Activated CD4-positive, CD25-positive, alpha-beta regulatory T cell (primary cell): ENCODE results near the gene EFCAB13.

Experiments used
- DNase-seq, 4 experiments: peaks; one replicate each; lab custom pipeline; 2025; lab: John Stamatoyannopoulos, UW

EFCAB13 gene

GRCh38 chr17:47323382-47324223 lies at the start of gene EFCAB13:
EFCAB13 (plus strand) TSS chr17:47323955; CDS start chr17:47328354, 4,399 bp downstream.
- DNase-seq: peak; percentile 45 to 67 (median 56)

DNA sequence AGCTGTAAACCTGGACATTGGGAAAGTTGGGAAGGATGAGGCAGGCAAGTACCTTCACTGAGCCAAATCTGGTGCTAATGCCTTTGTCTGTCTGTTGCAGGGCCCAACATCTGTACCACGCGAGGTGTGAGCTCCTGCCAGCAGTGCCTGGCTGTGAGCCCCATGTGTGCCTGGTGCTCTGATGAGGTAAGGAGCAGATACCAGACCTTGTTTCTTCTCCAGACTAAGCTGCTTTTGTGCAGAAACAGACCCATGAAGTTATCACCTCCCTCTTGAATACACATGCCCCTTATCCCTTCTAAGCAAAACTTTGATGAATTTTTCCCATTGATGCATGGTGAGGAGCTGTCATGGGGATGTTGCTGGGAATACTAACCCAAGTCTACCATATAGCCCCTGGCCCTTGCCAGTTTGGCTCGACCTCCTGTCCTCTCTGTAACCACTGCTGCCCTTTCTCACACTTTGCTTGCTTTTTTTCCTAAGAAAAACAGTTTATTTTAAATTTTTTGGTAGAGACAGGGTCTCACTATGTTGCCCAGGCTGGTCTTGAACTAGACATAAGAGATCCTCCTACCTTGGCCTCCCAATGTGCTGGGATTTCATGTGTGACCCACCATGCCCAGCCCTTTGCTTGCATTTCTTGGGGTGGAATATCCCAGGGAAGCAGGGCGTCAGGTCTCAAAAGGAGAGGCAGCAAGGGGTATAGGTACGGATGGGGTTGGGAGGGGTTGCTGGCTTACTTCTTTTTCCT lies 49.3 kb upstream of the EFCAB13 start:
- no peak for DNase-seq

- DNase-seq: no peak
Measured at GRCh38 chr17:47275245-47275984, 48.3 kb upstream of the EFCAB13 start.

GRCh38 chr17:47276444-47276843 lies 47.3 kb upstream of the EFCAB13 start:
- no peak for DNase-seq

DNA sequence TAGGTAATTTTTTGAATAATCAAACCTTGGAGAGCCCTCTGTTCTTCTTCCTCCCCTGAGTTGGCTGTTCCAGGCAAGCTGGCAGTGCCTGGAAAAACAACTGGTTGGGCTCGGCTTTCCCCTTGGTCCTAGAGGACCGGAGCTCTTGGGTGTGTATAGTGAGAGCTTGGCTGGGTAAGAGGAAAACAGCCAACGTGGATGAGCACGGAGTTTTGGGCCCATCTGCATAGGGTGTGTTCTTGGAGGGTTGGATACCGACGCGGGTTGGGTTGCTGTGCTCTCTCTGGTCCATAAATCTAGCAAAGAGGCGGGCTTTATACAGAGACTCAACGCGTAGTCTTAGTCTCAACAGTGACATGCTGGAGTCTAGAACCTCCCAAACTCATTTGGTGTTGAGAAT lies 46.9 kb upstream of the EFCAB13 start:
- no peak for DNase-seq

GRCh38 chr17:47277921-47278320 lies 45.8 kb upstream of the EFCAB13 start:
- no peak for DNase-seq

DNA sequence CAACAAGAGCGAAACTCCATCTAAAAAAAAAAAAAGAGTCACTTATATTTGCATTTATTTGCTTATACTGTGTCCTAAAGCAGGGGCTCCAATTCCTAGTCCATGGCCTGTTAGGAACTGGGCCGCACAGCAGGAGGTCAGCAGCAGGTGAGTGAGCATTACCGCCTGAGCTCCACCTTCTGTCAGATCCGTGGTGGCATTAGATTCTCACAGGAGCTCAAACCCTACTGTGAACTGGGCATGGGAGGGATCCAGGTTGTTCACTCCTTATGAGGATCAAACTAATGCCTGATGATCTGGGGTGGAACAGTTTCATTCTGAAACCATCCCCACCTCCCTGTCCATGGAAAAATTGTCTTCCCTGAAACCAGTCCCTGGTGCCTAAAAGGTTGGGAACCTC lies 45.2 kb upstream of the EFCAB13 start:
- no peak for DNase-seq

DNA sequence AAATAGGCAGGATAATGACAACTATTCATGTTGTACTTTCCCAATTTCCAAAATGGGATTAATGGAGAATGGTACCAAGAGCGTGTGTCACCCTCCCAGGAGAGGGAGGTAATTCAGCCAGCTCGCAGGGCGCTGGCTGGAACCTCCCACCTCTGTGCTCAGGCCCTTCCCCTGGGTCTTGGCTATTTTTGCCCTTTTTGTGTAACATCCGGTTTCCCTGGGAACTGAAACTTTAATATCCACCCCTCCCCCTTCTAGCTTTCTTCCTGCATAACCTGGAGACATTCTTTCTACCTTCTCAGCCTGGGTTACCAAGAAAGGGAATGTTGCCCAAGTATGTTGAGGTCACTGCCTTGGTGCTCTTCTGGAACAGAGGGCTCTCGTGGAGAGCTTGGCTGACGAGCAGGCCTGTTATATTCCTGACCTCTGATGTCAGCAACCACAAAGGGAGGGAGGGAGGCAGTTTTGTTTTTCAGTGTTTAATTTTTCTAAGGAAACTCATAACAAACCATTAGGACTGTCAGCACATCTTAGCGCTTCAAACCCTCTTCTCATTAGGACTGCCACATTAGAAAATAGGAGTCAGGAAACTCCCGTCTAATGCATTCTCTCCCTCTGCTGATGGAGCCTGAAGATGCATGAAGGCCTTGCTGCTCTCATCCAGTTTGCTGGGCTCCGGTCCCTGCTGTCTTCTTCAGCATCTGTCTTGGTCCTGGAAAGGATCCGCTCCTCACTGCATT lies 44.5 kb upstream of the EFCAB13 start:
- DNase-seq: no peak

DNA sequence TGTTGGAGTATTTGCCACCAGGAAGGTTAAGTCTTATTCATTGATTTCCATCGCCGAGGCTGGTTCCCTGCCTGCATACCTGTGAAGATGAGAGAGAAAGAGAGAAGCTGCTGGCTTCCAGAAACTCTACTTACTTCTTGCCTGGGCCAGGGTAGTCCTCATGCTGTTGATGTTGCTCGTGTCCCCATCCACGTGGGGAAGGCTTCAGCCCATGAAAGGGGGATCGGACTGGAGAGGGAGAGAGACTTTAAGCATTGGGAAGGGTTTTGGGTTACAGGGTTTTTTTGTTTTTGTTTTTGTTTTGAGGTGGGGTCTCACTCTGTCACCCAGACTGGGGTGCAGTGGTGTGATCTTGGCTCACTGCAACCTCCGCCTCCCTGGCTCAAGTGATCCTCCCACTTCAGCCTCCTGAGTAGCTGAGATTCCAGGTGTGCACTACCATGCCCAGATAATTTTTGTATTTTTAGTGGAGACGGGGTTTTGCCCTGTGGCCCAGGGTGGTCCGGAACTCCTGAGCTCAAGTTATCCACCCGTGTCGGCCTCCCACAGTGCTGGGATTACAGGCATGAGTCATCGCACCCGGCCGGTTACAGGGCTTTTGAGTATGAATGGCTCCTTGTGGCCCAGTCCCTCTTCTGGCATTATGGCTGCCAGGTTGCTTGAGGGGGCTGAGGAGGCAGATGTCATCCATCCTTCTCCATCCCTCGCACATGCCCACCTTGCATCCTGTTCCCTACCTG lies 43.5 kb upstream of the EFCAB13 start:
- DNase-seq: no peak

GRCh38 chr17:47281216-47281615 lies 42.5 kb upstream of the EFCAB13 start:
- DNase-seq: no peak

DNA sequence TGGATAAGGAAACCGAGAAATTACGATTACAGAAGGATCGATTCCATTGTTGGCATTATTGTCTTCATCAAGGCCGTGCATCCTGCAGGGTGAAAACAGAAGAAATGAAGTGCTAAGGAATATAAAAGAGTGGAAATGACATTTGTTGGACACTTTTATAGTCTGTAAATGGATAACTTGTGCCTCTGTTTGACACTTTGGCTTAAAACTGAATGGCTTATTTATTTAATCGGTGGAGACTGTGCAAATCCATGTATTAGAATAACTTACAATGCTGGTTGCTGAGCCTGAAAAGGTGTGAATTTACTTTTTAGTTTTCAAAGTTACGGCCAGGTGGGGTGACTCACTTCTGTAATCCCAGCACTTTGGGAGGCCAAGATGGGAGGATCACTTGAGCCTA lies 38.8 kb upstream of the EFCAB13 start:
- no peak for DNase-seq

GRCh38 chr17:47286198-47286914 lies 37.4 kb upstream of the EFCAB13 start:
- DNase-seq: no peak

GRCh38 chr17:47287068-47287467 lies 36.7 kb upstream of the EFCAB13 start:
- DNase-seq: no peak

GRCh38 chr17:47287639-47288038 lies 36.1 kb upstream of the EFCAB13 start:
- DNase-seq: no peak

DNA sequence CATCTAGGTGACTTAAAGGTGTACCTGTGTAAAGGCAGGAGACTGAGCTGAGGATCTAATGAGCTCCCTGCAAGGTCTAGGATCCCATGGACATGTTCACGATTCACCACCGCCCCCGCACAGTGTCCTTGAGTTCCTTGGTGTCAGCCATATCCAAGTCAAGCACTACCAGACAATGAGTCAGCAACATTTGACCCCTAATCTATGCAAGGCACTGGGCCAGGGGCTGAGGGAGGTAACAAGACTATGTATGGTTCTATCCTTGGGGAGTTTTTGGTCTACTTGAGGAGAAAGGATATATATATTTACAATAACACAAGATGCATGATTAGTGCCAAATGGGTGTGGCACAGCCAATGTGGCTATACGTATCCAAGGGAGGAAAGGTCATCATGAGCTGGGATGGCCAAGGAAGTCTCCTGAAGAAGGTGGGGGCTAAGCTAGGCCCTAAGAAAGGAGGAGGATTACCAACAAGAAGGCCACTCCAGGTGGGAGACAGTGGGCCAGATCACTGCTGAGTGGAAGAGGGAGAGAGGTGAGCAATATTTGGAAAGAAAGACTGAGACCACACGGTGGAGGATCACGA lies 35.1 kb upstream of the EFCAB13 start:
- no peak for DNase-seq

- DNase-seq: no peak
Measured at GRCh38 chr17:47289302-47289701, 34.5 kb upstream of the EFCAB13 start.

GRCh38 chr17:47290870-47291241 lies 32.9 kb upstream of the EFCAB13 start:
- DNase-seq: no peak

DNA sequence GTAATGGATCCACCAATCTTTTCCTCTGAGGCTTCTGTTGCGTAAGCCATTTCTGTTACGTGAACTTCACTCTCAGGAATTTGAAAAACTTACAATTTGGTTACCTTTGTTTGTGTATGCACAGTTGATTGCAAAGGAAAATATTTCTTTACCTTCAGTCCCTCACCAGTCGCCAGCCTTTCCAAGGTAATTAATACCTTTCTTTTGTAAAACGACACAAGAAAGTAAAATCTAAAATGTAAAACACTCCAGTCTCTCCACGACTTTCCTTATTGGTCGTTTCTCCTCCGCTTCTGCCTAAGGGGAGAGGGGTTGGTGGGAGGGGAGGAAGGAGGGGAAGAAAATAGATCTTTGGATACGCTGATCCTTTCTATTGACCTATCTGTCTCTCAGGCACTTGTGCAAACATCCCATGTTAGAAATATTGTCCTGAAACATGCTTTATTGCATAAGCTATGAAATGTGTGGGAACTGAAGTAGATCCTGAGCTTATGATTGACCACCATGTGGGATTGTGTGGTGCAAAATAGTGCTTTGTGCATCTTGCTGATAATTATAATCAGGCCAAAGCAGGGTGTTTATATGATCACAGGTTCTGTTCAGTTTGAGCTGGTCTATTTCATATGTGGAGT lies 32.4 kb upstream of the EFCAB13 start:
- DNase-seq: no peak

- no peak for DNase-seq
Measured at GRCh38 chr17:47292206-47292605, 31.5 kb upstream of the EFCAB13 start.
